Activated naive CD8-positive, alpha-beta T cell treated with anti-CD3 and anti-CD28 coated beads for 36 hours (primary cell): ENCODE results near the gene PRRT3. TPM values are rescaled to one million over a fixed set of nuclear protein-coding genes. Genes with fewer than 3 reads are reported as not detected.
"Not testable (repeated sequence)": the region's sequence is repeated elsewhere in the genome, so short reads cannot be mapped to it uniquely, and the experiment has no call there.

ENCODE experiments used
- DNase-seq: peaks from one replicate; pipeline ENCODE4 v3.0.0; 2021
- H3K27ac Mint-ChIP-seq: one replicate; pipeline ENCODE4 v1.8.0; 2022; ENCODE audit warnings: mild to moderate bottlenecking, moderate library complexity, mixed read lengths
- H3K27me3 Mint-ChIP-seq: one replicate; pipeline ENCODE4 v1.8.0; 2022; ENCODE audit warnings: mild to moderate bottlenecking, mixed read lengths
- H3K36me3 Mint-ChIP-seq: one replicate; pipeline ENCODE4 v1.8.0; 2021; ENCODE audit warnings: mild to moderate bottlenecking, mixed read lengths
- H3K4me1 Mint-ChIP-seq: one replicate; pipeline ENCODE4 v1.8.0; 2021; ENCODE audit warnings: mixed read lengths
- H3K4me3 Mint-ChIP-seq: one replicate; pipeline ENCODE4 v1.8.0; 2022; ENCODE audit warnings: mild to moderate bottlenecking, moderate library complexity, mixed read lengths
- H3K9me3 Mint-ChIP-seq: one replicate; pipeline ENCODE4 v1.8.0; 2022; ENCODE audit warnings: mixed read lengths
- total RNA-seq, 2 experiments: library from RNA; stranded (reverse); gene quantifications; one replicate each; pipeline ENCODE4 v1.2.3, GENCODE V29; 2021

The PRRT3 gene
- total RNA-seq, 2 experiments from 2014 or later, result 8.0 to 8.6 TPM

DNA sequence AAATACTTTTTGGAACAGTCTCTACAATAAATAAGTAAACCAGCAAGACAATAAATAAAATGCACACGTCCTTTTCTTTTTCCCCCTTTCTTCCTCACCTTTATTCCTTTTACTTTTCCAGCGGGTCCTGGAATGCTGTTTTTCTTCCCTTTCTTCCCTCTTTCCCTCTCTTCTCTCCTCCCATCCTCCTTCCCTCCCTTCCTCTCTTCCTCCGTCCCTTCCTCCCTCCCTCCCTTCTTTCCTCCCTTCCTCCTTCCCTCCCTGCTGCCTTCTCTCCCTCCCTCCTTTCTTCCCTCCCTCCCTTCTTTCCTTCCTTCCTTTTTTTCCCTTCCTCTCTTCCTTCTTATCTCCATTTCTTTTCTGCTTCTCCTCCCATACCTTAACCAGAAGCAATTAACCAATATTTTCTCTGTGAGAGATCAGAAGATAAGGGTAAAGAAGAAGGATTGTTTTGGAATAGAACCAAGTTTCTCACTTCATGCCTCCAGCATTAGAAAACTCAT is 52.9 kb downstream of the PRRT3 start:
- Mint-ChIP-seq H3K27ac (no peak overlapping the region), H3K4me1 (peaks cover 46% of the 10 kb centered on the region), H3K4me3 (no peak overlapping the region), H3K36me3 (peaks cover 12% of the 10 kb centered on the region), H3K27me3 (no peaks in the 10 kb centered on the region), H3K9me3 (peaks cover 4% of the 10 kb centered on the region)
- DNase-seq, result no peak

DNA sequence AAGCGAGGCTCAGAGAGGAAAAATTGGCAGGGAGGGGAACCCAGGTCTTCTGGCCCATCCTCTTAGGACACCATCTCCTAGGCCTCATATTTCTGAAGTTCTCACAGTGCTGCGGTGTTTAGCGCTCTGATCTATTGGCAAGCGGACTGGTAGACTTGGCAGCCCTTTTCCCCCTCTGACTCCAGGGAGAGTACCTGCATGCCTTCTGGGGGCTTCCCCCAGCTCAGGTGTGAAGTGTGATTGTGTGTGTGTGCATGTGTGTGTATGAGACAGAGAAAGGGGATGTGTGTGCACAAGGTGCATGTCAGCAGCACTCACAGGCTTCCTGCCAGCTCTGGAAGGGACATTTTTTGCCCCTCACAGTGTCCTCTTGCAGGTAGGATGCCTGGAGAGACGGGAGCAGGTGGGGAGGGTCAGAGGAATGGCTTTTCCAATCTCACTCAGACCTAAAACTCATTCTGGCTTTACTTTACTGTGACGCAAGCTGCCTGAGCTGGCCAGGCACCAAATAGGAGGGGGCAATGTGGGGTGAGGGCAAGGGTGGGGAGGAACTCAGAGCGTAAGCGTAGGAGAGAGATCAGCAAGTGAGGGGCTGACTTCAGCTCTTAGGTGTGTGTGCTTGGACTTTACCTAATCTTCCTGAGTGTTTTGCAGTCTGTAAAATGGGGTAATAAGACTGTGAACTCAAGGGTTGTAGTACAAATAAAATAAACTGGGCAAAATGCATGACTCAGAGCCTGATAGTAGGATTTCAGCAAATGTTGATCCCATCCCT is 53.6 kb downstream of the PRRT3 start:
- no peak overlapping the region for H3K27ac Mint-ChIP-seq
- H3K9me3 Mint-ChIP-seq, result peaks cover 4% of the 10 kb centered on the region
- no peak overlapping the region for H3K4me3 Mint-ChIP-seq
- DNase-seq, result no peak
- H3K36me3 Mint-ChIP-seq, result peaks cover 19% of the 10 kb centered on the region
- no peaks in the 10 kb centered on the region for H3K27me3 Mint-ChIP-seq
- H3K4me1 Mint-ChIP-seq, result peaks cover 50% of the 10 kb centered on the region

DNA sequence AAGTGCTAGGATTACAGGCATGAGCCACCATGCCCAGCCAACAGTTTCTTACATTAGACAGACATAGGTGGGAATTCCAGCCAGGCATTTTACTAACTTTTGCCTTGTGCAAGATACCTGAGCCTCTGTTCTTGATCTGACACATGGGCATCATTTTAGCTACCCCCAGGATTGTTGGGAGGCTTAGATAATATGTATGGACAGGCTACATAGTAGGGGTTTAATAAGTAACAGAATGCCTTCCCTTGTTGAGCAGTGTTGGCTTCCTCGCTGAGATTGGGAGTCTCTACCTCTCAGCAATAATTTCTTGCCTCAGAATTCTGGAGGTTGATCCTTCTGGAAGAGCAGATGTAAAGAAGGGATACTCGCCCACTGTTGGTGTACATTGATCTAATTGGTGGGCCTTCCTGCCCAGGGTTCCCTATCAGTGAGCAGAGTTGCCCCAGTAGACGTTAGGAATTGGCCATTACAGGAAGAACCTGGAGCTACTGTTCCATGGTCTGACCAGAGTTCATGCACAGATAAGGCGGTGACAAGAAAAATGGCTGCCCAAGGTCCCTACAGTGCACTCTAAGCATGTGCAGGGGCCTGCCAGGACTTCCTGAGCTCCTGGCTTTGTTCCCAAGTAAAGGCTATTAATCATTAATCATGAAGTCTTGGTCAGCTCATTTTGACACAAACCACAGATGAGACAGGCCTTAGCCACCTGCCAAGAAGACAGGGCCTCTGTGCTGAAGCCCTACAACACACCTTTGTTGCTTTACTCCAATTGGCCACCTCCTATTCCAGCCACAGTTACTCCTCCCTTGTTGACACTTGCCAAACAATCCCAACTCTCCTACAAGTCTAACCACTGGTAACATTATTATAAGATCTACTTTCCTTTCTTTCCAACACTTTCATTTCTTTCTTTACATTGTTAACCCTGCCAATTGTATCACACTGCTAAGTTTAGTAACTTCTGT is 54.5 kb downstream of the PRRT3 start:
- H3K9me3 Mint-ChIP-seq, result peaks cover 5% of the 10 kb centered on the region
- H3K27ac Mint-ChIP-seq, result no peak overlapping the region
- peaks cover 28% of the 10 kb centered on the region for H3K36me3 Mint-ChIP-seq
- H3K4me1 Mint-ChIP-seq, result peaks cover 48% of the 10 kb centered on the region
- no peaks in the 10 kb centered on the region for H3K27me3 Mint-ChIP-seq
- DNase-seq, result no peak
- no peak overlapping the region for H3K4me3 Mint-ChIP-seq

DNA sequence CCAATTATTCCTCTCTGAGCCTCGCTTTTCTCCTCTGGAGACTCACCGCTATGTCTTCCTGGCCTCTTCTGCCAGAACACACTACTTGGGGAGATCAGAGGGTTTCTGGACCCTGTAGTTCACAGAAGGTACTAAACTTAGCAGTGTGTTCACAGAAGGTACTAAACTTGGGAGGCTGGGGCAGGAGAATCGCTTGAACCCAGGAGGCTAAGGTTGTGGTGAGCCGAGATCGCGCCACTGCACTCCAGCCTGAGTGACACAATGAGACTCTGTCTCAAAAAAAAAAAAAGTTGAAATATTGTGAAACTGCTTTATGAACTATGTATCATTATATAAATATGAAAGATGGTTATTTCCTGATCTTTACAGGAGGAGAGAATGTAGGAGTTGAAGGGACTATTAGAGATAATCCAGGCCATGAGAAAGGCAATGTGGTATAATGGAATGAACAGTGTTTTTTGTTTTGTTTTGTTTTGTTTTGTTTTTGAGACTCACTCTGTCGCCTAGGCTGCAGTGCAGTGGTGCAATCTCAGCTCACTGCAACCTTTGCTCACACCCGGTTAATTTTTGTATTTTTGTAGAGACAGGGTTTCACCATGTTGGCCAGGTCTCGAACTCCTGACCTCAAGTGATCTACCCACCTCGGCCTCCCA is 55.3 kb downstream of the PRRT3 start:
- H3K27ac Mint-ChIP-seq, H3K27me3 Mint-ChIP-seq, DNase-seq, H3K9me3 Mint-ChIP-seq, H3K4me3 Mint-ChIP-seq: not testable (repeated sequence)
- Mint-ChIP-seq H3K4me1 (peaks cover 46% of the 10 kb centered on the region), H3K36me3 (peaks cover 36% of the 10 kb centered on the region)

DNA sequence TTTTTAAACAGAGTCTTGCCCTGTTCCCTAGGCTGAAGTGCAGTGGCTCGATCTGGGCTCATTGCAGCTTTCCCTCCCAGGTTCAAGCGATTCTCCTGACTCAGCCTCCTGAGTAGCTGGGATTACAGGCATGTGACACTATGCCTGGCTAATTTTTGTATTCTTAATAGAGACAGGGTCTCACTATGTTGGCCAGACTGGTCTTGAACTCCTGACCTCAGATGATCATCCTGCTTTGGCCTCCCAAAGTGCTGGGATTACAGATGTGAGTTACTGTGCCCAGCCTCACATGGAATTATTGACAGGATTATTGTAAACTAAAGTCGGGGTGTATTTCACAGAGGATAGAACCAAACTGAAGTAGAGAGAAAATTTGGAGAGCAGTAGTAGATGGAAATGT is 56.5 kb downstream of the PRRT3 start:
- not testable (repeated sequence) for DNase-seq, H3K4me3 Mint-ChIP-seq, H3K9me3 Mint-ChIP-seq, H3K27me3 Mint-ChIP-seq
- Mint-ChIP-seq H3K27ac (peak overlapping the region; percentile 63), H3K4me1 (peaks cover 42% of the 10 kb centered on the region), H3K36me3 (peaks cover 42% of the 10 kb centered on the region)

Other genes with a start within 250 kb of the PRRT3 start
- not detected for gene CPNE9, start 248.6 kb downstream of the PRRT3 start, total RNA-seq
- 10 to 100 TPM; 39.4 to 40.1 TPM for gene BRPF1, start 220.7 kb downstream of the PRRT3 start, total RNA-seq
- 10 to 100 TPM; 27.0 to 30.0 TPM for gene OGG1, start 202.5 kb downstream of the PRRT3 start, total RNA-seq
- 10 to 100 TPM; 24.8 to 25.7 TPM for gene CAMK1, start 182.5 kb downstream of the PRRT3 start, total RNA-seq
- gene TADA3, start 159.9 kb downstream of the PRRT3 start, total RNA-seq, result 10 to 100 TPM; 49.5 to 50.8 TPM
- gene ARPC4, start 159.3 kb downstream of the PRRT3 start, total RNA-seq, result 100 to 1,000 TPM; 251 to 253 TPM
- gene TTLL3, start 142.1 kb downstream of the PRRT3 start, total RNA-seq, result 10 to 100 TPM; 22.7 to 23.8 TPM
- 10 to 100 TPM; 69.2 to 71.2 TPM for gene RPUSD3, start 108.4 kb downstream of the PRRT3 start, total RNA-seq
- under 1 TPM in 1 of 2 experiments, not detected in 1; 0.18 TPM for gene CIDEC, start 72.2 kb downstream of the PRRT3 start, total RNA-seq
- gene JAGN1, start 61.8 kb downstream of the PRRT3 start, total RNA-seq, result 10 to 100 TPM; 49.0 to 49.2 TPM
- 1 to 10 TPM; 1.2 to 1.8 TPM for gene IL17RE, start 49.6 kb downstream of the PRRT3 start, total RNA-seq
- gene IL17RC, start 35.3 kb downstream of the PRRT3 start, total RNA-seq, result under 1 TPM; 0.36 to 0.60 TPM
- gene CRELD1, start 18.6 kb downstream of the PRRT3 start, total RNA-seq, result 1 to 10 TPM; 7.9 to 10.0 TPM
- 10 to 100 TPM; 44.7 to 46.7 TPM for gene EMC3, start 34.4 kb upstream of the PRRT3 start, total RNA-seq
- gene FANCD2, start 74.0 kb upstream of the PRRT3 start, total RNA-seq, result 10 to 100 TPM; 80.9 to 85.1 TPM
- not detected for gene FANCD2OS, start 155.8 kb upstream of the PRRT3 start, total RNA-seq
- gene BRK1, start 163.3 kb upstream of the PRRT3 start, total RNA-seq, result 10 to 100 TPM; 91.6 to 94.6 TPM
- 10 to 100 TPM; 42.0 to 42.2 TPM for gene VHL, start 189.4 kb upstream of the PRRT3 start, total RNA-seq
- gene IRAK2, start 212.5 kb upstream of the PRRT3 start, total RNA-seq, result 1 to 10 TPM; 2.6 to 3.1 TPM